COLO668 (cell line): ENCODE data around the gene MYL2.

ENCODE experiments used
- DNase-seq: peaks from one replicate; lab custom pipeline; 2025; ENCODE audit not compliant: unreplicated experiment; lab: John Stamatoyannopoulos, UW

Gene MYL2

DNA sequence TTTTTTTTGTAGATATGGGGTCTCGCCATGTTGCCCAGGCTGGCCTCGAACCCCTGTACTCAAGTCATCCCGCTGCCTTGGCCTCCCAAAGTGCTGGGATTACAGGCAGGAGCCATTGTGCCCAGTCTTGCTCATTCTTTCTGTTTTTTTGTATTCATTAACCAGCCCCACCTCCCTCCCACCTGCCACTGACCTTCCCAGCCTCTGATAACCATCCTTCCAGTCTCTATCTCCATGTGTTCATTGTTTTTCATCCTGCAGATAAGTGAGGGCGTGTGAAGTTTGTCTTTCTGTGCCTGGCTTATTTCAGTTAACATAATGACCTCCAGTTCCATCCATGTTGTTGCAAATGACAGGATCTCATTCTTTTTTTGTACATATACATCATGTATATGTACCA is 19.0 kb downstream of the MYL2 start:
- DNase-seq: no peak

DNA sequence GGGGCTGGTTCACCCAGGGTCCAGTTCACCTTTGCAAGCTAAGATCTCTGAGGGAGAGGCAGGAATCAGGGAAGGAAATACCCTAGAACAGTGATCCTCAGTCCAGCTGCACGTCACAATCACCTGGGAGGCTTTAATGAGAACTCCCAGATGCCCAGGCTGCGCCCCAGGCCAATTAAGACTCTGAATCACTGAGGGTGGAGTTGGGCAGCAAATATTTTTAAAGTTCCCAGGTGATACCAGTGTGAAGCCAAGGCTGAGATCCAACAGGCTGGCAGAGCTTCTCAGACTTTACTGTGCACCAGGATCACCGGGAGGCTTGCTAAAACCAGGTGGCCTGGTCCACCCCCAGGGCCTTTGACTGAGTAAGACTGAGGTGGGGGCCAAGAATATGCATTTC is 23.8 kb downstream of the MYL2 start:
- DNase-seq: no peak

DNA sequence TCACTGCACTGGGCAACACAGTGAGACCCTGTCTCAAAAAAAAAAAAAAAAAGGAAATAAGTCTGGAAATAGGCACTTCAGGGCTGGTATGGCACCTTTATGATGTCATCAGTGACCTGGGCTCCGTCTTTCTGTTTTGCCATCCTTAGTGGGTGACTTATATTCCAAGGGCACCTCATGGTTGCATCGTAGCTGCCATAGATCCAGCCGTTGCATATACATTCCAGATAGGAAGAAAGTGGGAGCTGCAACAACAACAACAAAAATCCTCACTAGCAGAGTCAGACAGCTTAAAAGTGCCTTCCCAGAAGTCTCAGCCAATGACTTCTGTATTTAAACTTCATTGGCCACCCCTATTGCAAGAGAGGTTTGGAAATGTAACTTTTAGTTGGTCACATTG is 26.4 kb downstream of the MYL2 start:
- DNase-seq: no peak

DNA sequence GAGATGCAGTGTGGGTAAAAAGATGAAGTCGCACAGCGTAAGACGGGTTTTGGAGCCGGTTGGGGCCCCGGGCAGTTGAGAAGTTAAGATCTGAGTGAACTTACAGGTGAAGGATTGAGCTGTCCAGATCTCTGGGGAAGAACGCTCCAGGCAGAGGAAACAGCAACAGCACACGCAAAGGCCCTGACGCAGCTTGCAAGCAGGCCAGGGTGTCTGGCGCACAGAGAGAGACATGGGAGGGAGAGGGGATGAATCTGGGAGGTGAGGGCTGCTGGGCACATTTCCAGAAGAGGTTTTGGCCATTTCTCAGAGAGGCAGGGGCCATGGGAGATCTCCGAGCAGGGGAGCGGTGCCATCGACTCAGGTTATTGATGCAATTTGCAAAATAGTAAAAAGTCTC is 31.0 kb downstream of the MYL2 start:
- DNase-seq: no peak

DNA sequence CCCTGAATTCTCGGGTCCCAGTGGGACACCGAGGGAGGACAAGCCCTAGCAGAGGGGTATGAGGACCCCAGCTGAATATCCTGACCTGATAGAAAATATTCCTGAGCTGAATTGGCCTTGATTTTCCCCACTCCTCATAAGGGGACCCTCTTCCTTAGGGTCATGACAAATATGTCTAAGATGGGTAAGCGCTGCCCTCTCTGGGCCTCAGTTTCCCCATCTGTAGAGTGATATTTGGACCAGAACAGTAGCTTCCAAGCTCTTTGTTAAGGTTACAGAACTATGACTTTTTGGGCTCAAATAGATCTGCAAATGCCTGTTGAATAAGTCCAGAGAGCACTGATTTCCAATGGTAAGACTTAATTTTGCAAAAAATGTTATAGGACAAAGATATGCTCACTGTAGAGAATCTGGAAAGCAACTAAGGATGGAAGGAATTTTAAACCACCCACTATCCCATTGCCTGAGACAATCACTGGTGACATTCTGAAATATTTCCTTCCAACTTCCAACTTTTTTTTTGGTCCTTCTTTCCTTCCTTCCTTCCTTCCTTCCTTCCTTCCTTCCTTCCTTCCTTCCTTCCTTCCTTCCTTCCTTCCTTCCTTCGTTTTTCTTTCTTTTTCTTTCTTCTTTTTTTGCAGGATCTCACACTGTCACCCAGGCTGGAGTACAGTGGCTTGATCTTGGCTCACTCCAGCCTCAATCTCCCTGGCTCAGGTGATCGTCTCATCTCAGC is 32.0 kb downstream of the MYL2 start:
- DNase-seq: no peak

DNA sequence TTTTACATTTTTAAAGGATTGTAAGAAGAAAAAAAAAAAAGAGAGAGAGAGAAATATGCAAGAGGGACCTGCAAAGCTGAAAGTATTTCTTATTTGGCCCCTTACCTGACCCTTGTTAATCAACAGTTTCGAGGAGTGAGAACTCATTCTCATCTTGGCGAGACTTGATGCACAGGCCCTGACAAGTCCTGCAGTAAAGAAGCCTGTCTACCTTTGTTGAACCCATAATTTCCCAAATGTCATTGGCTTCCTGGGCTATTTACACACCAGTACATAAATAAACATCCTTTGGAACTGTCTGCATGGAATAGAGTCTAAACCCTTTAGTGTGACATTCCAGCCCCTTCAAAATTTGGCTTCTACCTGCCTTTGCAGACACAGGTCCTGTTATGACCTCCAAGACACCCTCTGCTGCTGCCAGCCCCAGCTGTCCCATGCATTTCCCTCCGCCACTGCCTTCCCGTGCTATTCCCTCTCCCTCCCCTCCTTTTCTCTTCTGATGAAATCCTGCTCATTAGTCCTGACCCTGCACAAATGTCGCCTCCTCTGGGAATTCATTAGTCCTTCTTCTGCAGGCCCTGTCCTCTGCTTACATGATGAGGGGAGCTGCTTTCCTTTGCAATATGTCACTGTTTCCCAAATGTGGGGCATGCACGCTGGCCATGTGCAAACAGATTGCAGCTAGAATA is 35.1 kb downstream of the MYL2 start:
- no peak for DNase-seq

DNA sequence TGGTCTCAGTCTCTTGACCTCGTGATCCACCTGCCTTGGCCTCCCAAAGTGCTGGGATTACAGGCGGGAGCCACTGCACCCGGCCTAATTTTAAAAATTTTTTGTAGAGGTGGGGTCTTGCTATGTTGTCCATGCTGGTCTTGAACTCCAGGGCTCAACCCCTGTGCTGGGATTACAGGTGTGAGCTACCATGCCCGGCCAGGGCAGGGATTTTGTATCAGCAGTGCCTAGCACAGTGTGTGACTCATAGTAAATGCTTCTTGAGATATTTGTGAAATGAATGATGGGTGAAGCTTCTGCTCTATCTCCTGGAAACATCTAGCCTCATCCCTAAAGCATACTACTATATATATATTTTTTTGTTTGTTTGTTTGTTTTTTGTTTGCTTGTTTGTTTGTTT is 37.1 kb downstream of the MYL2 start:
- no peak for DNase-seq

DNA sequence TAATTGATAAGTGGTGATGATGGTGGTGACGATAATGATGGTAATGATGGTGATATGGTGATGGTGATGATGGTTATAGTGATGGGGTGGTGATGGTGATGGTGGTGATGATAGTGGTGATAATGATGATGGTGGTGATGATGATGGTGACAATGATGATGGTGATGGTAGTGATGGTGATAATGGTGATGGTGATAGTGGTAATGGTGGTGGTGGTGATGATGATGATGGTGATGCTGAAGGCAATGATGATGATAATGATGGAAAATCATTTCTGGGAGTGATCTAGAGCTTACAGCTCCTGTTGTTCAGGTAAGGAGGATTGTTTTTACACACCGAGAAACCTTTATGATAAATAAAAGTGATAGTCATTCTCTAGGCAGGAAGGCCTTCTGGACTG is 39.7 kb downstream of the MYL2 start:
- no peak for DNase-seq

DNA sequence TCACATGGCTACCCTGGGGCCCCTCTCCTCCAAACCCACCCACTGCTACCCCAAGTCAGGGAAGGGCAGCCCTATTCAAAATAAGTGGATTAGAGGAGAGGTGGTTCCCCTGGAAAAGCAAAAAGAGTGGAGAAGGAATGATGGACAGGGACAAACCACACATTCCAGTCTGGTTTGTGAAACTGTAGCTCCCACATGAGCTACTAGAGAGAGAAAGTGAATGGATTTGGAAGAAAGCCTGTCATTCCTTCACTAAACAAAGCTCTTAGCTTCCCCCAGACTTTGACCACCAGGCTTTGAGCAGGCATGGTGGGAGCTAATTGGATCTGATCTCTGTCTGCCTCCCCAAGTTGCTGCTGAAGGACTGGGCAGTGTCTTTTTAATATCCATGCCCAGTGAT is 45.6 kb downstream of the MYL2 start:
- DNase-seq: no peak

DNA sequence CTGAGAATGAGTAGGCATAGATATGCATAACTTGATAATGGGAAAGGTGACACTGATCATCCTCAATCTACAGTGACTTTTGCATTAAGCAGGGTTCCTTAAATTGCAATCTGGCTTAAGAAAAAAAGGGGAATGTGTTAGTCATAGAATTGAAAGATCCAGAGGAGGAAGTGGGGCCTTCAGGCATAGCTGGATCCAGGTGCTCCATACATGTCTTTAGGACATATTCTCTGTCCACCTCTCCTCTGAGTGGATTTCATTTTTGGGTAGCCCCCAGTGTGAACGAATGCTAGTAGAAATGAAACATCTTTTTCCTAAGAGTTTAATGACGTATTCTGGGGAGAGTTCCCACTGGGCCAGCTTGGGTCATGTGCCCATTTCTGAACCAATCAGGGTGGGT is 46.0 kb downstream of the MYL2 start:
- no peak for DNase-seq

DNA sequence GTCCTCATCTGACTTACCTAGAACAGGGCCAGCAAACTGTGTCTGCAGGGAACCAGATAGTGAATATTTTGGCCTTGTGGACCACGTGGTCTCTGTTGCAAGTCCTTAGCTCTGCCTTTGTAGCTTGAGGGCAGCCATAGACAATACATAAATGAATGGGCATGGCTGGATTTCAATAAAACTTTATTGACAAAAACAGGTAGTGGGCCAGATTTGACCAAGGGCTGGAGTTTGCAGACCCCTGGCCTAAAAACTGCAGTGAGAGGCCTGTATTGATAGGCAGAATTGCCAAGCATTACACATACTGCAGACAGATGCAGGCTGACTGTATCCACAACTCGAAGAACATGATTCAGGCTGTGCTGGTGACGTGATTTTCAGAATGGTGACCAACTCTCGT is 48.3 kb downstream of the MYL2 start:
- DNase-seq: no peak

DNA sequence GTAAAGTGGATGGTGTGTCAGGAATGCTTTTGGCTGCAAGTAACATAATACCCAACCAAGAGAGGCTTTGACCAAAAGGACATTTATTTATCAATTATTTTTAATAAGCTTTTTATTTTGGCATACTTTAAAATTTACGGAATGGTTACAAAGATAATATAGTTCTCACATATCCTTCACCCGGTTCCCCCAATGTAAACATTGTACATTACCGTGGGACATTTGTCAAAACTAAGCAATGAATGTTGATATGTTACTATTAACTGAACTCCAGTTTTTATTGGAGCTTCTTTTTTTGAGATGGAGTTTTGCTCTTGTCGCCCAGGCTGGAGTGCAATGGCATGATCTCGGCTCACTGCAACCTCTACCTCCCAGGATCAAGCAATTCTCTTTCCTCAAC is 50.6 kb downstream of the MYL2 start:
- DNase-seq: no peak

DNA sequence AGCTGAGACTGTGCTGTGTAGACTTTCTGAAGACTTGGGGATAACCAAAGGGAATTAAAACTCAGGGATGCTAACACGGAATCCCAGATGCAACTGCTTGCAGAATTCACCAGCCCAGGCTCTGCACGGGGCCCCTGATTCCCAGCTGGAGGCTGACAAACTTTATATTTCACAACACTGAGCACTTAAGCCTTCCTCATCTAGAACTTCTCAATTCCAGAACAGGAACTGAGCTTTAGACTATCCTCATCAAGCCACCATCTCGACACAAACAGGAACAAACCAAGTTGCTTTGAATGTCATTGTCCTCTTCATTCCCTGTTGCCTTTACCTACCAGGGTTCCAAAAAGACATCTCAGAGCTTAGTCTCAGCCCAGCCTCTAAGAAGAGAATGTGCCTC is 51.4 kb downstream of the MYL2 start:
- no peak for DNase-seq

DNA sequence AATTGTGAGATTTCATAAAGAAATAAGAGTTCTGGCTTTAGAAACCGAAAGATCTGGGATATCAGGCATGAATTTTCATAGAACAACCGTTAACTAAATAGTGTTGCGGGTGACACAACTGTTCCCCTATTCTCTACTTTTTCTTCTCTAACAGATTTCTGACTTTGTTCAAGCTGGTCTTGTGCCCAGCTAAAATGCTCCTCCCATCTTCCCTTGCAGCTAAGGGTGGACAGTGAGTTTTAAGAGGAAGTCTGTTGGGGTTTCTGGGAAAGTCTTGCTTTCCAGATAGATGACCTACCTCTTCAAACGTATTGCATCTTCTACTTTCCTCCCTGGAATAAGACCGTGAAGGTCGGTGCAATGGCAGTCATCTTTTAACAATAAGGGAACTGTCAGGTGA is 54.9 kb downstream of the MYL2 start:
- no peak for DNase-seq

DNA sequence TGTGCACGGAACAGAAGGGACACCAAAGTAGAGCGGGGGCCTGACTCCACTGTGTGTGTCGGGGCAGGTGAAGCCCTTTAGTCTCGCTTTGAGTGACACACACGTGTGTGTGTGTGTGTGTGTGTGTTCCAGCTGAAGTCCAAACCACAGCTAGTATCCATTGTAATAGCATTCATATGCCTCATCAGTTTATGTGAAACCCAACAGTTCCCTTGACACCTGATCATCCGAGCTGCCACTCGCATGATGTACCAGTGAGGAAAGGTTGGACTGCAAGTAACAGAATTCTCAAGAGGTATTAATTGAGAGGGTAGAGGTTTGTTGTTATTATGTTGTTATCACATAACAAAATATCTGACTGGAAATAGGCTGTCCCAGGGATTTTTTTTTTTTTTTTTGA is 57.2 kb downstream of the MYL2 start:
- no peak for DNase-seq

DNA sequence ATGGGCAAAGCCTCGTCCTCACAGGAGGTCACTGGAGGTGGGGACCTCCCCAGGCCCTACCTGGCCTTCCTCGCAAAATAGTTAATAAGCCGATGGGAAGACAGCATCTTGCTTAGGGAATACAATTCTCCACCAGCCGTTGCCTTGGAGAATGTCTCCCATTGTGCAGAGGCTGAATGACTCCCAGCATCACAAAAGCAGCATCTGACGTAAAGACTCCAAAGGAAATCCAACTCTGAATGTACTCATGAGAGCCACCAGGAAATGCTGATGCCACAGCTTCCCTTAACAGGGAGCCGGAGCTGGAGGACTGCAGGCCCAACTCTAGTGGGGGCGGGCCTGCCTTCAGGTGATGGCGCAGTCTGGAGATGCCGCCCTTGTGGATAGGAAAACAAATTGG is 58.0 kb downstream of the MYL2 start:
- DNase-seq: no peak

DNA sequence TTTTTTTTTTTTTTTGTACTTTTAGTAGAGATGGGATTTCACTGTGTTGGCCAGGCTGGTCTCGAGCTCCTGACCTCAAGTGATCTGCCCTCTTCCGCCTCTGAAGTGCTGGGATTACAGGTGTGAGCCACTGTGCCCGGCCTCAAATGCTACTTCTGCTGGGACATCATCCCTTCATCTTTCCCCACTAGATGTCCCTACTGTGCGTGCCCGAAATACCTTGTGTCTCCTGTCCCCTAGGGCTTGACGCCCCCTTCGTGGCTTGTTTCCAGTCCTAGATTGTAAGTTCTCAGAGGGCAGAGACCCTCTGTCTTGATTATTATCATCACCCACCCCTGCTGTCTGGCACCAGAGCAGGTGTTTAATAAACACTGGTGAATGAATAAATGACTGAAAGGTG is 58.6 kb downstream of the MYL2 start:
- no peak for DNase-seq
